Dedifferentiated amniotic fluid mesenchymal stem cell (primary cell): ENCODE measurements around the gene CEBPG.

ENCODE experiments used
- DNase-seq: peaks from one replicate; pipeline ENCODE4 v3.0.0-alpha.2; 2016; ENCODE audit errors: extremely low spot score

The CEBPG gene

DNA sequence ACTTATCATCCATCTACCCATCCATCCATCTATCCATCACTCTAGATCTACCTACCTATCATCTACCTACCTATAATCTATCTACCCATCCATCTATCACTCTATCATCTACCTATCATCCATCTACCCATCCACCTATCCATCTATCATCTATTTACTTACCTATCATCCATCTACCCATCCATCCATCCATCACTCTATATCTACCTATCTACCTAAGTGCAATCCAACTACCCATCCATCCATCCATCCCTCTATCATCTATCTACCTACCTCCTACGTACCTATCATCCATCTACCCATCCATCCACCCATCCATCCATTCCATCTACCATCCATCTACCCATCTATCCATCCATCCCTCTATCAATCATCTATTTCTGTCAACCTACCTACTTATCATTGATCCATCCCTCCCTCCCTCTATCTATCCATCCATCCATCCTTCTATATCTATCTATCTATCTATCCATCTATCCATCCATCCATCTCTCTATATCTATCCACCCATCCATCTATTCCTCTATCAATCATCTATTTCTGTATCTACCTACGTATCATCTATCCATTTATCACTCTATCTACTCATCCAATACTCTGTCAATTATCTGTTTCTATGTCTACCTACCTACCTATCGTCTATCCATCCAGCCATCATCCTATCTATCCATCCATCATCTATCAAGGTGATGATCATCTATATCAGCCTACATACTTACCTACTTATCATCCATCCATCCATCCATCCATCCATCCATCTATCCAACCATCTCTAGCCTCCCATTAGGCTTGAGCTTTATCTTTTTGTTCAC lies 49.1 kb downstream of the CEBPG start:
- no peak for DNase-seq

DNA sequence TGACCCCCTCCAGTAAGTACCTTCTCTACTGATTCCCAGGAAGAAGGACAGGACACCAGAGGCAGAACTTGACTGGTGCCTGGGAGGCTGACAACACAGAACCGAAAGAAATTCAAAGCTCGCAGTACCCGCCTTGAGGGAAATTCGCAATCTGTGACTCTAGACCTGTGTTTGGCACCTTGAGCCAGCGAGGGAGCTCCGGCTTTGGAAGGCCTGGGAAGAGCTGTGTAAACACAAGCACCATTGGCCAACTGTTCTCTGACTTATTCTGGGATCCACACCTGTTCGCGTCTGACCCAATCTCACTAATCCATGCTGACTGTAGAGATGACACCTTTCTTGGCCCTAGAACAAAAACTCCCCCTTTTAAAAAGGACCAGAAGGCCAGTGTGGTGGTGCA lies 50.7 kb downstream of the CEBPG start:
- no peak for DNase-seq

DNA sequence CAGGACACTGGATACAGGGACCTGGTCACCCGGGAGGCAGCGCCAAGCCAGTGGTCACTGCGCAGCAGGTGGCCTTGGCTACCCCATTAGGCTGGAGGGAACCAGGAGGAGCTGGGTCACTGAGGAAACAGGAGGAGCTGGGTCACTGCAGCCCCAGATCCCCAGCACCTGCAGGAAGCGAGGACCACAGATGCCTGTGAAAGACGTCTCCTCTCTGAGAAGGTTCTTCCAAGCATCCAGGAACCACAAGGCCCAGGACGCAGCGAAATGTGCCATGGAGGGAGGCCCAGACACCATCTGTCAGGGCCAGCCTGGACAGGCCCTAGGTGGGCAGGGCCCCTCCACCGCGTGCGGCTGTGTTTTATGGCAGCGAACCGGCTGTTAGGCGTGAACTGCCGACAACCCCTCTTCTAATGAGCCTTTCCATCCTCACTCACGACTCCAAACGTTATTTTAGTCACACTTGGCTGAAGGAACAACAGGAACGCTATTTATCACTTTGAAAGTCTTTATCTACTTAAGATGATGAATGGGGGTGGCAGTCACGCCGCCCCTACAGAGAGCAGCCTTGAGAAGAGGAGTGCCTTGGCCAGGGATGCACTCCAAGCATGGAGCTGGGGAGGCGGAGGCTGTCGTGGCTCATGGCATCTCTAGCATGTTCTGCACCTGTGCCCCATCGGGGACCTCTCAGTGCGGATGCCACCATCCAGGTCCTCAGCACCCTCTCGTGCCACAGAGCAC lies 53.3 kb downstream of the CEBPG start:
- DNase-seq = no peak

DNA sequence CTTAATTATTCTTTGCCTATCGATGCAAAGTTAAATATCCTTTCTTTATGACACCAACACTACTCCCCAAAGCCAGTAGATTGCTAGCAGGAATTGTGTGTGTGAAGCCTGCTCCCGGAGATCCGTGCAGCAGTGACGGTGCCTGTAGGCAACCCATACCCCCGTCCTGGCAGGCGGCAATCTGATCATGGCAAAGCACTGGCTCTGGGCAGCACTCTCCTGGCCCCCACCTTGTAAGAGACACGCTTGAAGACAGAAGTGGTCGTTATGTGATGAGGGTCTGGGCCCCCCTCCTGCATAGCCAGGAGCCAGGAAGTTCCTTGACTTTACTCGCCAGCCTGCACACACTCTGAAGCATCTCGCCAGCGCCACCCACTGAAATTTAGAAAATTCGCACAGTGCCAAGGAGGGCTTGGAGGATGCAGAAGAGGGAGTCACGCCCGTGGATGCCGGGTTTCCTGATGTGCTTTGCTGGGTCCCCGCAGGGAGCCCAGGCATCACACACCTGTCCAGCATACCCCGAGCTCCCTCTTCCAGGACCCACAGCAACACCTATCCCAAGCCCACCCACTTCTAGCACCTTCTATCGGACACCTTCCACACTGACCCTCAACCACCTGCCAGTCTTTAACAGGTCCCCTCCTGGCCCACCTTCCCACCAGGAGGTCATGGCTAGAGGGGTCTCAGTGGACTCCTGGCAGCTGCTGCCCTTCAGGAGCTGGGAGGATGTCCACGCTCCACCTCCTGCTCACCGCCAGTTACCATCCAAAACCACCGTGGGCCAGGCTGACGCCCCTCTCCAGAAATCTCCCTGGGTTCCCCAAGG lies 54.5 kb downstream of the CEBPG start:
- no peak for DNase-seq

DNA sequence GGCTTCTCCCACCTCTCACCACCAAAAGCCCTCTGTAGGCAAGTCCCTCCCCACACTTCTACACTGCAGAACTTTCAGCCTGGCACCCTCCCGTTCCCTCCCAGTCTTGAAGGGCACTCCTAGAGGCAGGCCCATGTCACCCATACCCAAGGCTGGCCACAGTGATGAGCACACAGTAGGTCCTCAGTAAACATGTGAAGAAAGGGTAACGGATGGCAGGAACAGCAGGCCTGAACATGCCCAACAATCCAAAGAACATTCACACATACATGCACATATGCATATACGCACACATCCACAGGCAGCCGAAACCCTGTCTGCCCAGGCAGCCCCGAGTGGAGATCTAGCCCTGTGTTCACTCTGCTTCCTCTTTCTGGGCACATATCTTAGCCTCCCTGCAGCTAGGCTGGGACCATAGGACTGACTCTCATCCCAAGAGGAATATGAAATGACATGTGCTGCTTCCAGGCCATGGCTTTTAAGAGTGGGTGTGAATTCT lies 55.2 kb downstream of the CEBPG start:
- DNase-seq = no peak

DNA sequence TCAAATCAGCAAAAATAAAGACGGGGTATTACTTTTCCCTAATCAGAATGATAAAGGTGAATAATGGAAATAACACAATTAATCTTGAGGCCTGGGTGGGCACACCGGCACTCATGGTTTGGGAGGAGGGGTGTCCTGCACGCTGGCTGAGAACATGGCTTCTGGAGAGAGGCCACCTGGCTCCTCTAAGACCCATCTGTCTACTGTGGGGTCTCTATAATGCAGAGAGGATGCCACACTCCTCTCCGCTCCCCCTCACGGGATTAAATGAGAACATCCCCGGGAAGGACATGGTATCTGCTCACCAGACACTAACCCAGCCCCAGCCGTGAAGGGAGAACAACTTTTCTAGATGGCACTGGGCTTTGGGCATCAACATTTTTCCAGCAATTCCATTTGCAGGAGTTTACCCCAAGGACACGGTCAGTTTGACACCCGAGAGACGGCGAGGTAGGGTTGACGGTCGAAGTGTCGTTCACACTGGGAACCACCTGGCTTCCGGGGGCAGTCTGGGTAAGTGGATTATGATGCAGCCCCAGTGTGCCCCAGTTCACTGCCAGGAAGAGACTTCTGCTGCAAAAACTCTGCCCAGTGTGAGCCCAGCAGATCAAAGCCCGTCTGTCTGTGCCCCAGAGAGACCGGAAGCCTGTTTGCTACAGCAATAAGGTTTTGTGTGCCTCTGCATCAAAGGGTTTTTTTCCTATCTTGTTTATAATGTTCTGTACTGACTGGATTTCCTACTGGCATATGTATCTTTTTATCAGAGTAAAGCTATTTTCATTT lies 56.6 kb downstream of the CEBPG start:
- DNase-seq = no peak

DNA sequence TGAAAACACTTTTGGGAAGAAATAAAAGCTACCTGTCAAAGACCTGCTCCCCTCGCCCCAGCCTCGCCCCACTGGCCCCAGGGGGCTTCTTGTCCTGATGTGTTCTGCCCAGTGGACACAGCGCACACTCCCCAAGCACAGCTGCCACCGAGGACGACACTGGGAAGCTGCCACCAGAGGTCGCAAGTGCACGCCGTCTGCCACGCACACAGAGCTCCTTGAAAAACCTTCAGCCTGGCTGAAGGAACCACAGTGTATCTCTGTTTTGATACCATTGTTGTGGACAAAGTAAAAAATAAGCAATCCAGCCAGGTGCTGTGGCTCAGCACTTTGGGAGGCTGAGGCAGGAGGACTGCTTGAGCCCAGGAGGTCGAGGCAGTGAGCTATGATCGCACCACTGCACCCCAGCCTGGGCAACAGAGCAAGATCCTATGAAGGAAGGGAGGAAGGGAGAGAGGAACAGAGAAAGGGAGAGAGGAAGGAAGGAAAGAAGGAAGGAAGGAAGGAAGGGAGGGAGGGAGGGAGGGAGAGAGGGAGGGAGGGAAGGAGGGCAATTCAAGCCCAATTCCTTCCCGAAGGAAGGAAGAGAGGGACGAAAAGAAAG lies 57.3 kb downstream of the CEBPG start:
- DNase-seq = peak; percentile 36

DNA sequence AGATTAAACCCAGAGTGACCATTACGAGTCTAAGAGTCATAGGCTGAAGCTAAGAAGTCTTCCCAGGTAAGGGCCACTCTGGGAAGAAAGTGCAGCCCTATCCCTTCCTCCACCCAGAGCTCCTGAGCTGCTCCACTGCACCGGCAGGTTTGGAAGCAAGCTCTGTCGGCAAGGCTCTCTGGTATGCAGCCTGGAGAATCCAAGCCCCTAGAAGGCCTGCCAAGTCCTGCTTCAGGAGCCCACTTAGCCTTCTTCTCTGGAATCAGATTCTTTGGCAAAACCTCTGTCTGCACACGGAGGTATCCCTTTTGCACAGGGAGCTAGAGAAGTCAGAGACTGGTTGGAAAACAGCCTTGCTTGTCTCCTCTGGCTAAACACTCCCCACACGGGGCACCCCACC lies 58.5 kb downstream of the CEBPG start:
- no peak for DNase-seq
